ENCODE results near the gene SLC25A19.

Gene SLC25A19

GRCh38 chr17:75252039-75252816 lies 37.0 kb downstream of the SLC25A19 start:
- no peak for DNase-seq
- in situ Hi-C loops (cut with HindIII; ENCODE audit: low pct_ligation_motif_present, low pct_unique_long_range_greater_than_20kb, low sequenced_read_pairs), result no loop called here

- in situ Hi-C loops (cut with HindIII; ENCODE audit: low pct_ligation_motif_present, low pct_unique_long_range_greater_than_20kb, low sequenced_read_pairs), result no loop called here
- no peak for DNase-seq
Observed at GRCh38 chr17:75250009-75250471, 39.2 kb downstream of the SLC25A19 start.

DNA sequence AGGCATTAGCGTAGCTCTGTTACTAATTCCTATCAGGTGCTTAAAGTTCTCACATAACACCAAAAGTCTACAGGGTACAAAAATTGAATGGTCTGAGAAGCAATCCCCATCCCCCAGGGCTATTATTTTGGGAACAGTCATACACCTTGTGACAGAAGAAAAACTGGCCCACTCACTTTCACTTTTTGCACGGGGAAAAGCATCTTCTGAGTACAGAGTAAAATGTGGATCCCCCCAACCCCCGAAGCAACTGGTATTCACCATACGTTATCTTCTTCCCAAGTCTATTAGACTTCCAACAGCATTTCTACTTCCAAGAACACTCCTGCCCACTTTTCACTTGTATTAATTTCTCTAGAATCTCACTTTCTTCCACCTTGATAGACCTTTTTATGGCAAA lies 39.7 kb downstream of the SLC25A19 start:
- no peak for DNase-seq
- in situ Hi-C loops (cut with HindIII; ENCODE audit: low pct_ligation_motif_present, low pct_unique_long_range_greater_than_20kb, low sequenced_read_pairs), result no loop called here

- DNase-seq, result no peak
- in situ Hi-C loops (cut with HindIII; ENCODE audit: low pct_ligation_motif_present, low pct_unique_long_range_greater_than_20kb, low sequenced_read_pairs), result no loop called here
Observed at GRCh38 chr17:75246404-75246803, 42.8 kb downstream of the SLC25A19 start.

DNA sequence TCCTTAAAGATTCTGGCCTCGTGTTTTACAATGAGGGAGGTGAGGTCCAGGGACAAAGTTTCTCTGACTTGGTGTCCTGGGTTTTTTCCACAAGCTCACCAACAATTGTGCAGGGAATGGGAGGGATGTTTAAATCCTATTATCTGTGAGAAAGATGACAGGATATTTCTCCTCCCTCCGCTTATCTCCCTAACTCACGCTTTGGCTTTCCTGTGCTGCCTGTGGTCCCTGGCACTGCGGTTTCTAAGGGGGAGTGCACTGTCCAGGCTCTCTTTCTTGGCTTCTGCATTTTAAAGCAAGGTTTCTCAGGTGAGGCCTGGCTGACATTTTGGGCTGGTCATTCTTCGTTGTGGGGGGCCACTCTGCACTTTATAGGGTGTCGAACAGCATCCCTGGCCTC lies 44.2 kb downstream of the SLC25A19 start:
- in situ Hi-C loops (cut with HindIII; ENCODE audit: low pct_ligation_motif_present, low pct_unique_long_range_greater_than_20kb, low sequenced_read_pairs), result no loop called here

DNA sequence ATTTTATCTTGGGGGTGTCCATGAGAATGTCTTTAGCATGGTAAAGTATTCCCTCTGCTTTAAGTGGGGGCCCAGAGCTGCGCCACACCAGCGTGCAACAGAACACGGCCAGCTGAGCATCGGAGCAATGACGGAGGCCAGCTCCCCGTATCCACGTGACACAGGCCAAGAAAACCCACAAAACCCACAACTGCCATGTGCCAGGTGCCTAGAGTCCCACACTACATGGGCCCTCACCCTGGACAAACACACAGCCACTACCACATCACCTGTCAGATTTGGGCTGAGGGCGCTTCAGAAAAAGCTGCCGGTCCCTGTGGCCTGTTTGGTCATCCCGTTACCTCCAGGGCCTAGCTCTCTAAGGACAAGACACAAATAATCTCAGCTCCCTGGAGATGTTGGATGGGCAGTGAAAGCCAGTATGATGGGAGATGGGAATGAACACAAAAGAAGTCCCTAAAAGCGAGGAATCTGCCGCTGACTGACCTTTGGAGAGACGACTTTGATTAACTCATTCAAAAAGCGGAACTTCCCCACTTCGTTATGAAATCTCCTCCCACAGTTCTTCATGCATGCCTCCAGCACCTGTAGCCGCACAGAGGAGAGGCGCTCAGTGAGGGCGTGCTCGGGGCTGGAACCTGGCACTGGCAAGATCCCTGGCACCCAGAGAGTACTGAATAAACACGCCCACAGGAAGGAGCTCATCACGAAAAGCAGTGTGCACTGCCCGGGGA lies 44.9 kb downstream of the SLC25A19 start:
- DNase-seq, result no peak
- in situ Hi-C loops (cut with HindIII; ENCODE audit: low pct_ligation_motif_present, low pct_unique_long_range_greater_than_20kb, low sequenced_read_pairs), result no loop called here

More for the DNA sequence above, 44.2 kb downstream of the SLC25A19 start:
- no peak for DNase-seq

DNA sequence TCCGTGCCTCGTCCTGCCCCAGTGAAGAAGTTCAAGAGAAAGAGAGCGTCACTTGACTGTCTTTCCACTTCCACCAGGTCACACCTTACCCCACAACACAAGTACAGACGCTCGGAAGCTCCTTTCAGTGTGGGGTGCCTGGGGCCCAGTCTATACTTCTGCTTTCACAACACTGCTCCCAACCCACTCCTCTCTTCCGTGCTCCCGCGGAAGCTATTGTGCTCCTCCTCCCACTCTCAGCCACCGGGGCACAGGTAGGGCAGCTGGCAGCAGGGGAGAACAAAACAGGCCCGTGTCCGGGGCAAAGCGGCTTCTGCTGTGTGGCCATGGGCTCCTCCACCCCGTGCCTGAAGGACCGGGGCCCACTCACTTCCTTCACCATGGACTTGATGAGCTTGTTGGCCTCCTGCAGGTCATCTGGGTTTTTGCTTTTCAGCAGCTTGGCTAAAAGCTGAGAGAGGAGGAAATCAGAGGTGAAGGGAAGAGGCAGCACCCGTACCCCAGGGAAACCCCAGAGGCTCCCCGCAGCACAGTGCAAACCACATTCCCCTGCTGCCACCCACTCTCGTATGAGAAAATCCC lies 46.7 kb downstream of the SLC25A19 start:
- DNase-seq, result no peak

DNA sequence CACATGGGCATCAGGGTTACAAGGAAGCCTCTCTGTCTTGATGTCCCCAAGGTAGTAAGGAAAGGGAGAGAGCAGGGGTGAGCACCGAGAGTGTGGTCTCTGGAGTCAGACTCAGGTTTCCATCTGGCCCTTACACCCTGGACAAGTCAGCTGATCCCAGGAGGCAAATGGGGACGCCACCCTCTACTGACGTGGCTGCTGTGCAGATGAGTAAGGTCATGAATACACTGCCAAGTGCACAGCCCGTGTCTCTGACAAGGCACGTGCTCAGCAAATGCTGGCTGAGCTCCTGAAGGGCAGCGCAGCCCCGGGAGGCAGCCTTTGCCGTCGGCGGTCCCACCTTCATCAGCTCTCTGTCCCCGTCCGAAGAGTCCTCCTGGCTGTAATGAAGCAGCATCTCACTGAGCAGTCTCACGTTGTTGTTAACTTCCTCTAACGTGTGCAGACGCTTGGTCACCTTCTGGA lies 47.2 kb downstream of the SLC25A19 start:
- in situ Hi-C loops (cut with HindIII; ENCODE audit: low pct_ligation_motif_present, low pct_unique_long_range_greater_than_20kb, low sequenced_read_pairs), result no loop called here
- no peak for DNase-seq

More for the DNA sequence above, 46.7 kb downstream of the SLC25A19 start:
- in situ Hi-C loops (cut with HindIII; ENCODE audit: low pct_ligation_motif_present, low pct_unique_long_range_greater_than_20kb, low sequenced_read_pairs), result no loop called here

- in situ Hi-C loops (cut with HindIII; ENCODE audit: low pct_ligation_motif_present, low pct_unique_long_range_greater_than_20kb, low sequenced_read_pairs), result no loop called here
- no peak for DNase-seq
Observed at GRCh38 chr17:75241502-75241901, 47.7 kb downstream of the SLC25A19 start.

- no peak for DNase-seq
- in situ Hi-C loops (cut with HindIII; ENCODE audit: low pct_ligation_motif_present, low pct_unique_long_range_greater_than_20kb, low sequenced_read_pairs), result no loop called here
Observed at GRCh38 chr17:75241143-75241430, 48.1 kb downstream of the SLC25A19 start.

GRCh38 chr17:75240394-75241142 lies 48.7 kb downstream of the SLC25A19 start:
- DNase-seq, result peak; percentile 59
- in situ Hi-C loops (cut with HindIII; ENCODE audit: low pct_ligation_motif_present, low pct_unique_long_range_greater_than_20kb, low sequenced_read_pairs), result no loop called here

DNA sequence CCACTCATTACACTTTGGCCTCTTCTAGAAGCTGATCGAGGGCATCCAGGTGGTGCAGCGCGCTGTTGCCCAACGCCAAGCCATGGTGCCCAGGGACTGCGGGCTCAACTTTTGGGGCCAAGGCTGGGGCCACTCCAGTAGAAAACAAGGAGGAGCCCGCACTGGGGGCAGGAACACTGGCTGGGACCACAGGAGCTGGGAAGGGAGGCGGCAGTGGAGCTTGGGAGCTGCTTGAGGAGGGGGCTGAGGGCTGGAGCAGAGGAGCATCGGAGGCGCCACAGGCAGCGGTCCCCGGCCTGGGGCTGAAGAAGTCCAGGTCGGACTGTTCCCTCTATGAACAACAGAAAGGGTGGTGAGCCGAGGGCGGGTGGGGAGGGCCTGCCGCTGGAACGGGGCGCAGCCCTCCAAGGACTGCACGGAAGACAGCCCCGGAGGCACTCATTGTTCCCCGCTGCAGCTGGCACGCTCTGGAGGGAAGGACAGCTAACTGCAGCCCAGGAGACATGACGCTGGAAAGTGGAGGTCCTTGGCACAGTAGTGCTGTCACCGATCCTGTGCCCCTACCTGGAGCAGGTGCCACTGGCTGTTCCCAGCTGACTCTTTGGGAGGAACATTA lies 49.3 kb downstream of the SLC25A19 start:
- in situ Hi-C loops (cut with HindIII; ENCODE audit: low pct_ligation_motif_present, low pct_unique_long_range_greater_than_20kb, low sequenced_read_pairs), result no loop called here
- no peak for DNase-seq

DNA sequence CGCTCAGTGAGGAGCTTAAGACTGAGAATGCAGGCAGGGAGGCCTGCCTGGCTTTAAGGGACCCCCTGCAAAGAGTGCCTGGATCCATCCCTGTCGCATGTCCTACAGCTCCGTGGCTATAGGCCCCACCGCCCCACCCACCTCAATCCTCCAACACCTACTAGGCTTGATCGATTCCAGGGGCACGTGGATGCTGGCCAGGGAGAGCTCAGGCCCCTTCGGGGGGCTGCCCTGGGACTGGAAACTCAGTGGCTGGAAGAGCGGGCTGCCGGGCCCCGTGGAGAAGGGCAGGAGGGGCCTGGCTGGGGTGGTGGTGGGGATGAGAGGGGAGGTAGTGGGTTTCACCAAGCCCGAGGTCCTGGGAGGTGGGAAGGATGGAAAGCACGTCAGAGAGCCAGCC lies 50.0 kb downstream of the SLC25A19 start:
- in situ Hi-C loops (cut with HindIII; ENCODE audit: low pct_ligation_motif_present, low pct_unique_long_range_greater_than_20kb, low sequenced_read_pairs), result no loop called here
- DNase-seq, result no peak

DNA sequence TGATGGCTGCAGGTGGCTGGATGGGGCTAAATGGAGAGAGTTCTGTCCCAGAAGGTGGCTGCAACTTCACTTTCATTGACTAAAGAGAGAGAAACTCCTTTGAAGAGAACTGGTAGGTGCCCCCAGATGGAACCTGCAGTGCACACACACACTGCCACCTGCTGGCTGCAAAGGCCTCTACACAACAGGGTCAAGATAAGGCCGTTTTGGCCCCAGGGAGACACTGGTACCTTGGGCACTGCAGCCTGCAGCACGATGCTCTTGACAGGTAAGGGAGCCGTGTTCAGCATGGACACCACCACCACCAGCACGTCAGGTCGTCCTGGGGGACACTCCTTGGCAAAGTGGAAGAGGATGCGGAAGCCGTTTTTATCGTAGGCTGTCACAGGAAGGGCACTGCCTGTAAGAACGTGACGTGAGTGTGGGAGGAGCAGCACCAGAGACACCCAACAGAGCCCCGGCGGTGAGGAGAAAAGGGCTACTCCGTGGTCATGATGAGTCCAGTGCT lies 50.5 kb downstream of the SLC25A19 start:
- DNase-seq, result peak; percentile 73

DNA sequence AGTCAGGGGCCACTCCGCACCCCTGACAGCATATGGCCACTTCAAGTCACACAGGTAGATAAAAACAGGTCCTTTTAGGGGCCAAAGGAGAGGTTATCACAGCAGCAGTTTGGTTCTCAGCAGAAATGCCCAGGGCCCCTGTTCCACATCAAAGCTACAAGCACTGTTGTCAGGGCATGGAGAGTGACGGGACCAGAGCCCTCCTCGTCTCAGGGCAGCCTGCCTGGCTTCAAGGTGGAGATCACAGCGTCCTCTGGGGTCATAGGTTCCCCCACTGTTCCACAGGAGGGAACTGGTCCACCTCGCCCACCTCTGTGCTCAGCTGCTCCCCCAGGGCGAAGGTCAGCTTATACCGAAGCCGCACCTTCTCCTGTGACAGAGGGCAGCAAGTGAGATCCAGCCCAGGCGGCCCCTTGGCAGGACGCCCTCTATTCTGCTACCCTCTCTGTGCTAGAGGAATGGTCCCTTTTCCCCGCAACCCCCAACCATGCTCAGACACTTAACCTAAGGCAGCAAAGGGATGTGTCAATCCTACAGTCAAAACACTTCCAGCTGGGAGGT lies 51.1 kb downstream of the SLC25A19 start:
- in situ Hi-C loops (cut with HindIII; ENCODE audit: low pct_ligation_motif_present, low pct_unique_long_range_greater_than_20kb, low sequenced_read_pairs), result no loop called here
- DNase-seq, result no peak

More for the DNA sequence above, 50.5 kb downstream of the SLC25A19 start:
- in situ Hi-C loops (cut with HindIII; ENCODE audit: low pct_ligation_motif_present, low pct_unique_long_range_greater_than_20kb, low sequenced_read_pairs), result no loop called here

- no peak for DNase-seq
- in situ Hi-C loops (cut with HindIII; ENCODE audit: low pct_ligation_motif_present, low pct_unique_long_range_greater_than_20kb, low sequenced_read_pairs), result no loop called here
Observed at GRCh38 chr17:75237100-75238014, 51.9 kb downstream of the SLC25A19 start.

DNA sequence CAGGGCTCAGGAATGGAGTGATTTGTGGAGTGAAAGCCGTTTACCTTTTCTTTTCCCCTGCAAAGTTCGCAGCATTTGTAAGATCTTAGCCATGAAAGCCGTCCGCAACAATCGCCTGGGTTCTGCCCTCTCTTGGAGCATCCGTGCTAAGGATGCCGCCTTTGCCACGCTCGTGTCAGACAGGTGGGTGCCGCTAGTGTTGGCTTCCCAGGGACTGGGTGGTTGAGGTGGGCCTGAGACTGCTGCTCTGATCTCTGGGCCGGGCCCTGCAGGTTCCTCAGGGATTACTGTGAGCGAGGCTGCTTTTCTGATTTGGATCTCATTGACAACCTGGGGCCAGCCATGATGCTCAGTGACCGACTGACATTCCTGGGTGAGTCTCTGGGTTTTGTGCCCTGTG lies 56.4 kb downstream of the SLC25A19 start:
- in situ Hi-C loops (cut with HindIII; ENCODE audit: low pct_ligation_motif_present, low pct_unique_long_range_greater_than_20kb, low sequenced_read_pairs), result no loop called here
- no peak for DNase-seq
